WTC11 (cell line): Measurements from ENCODE around the gene TMEM127. TPM values are rescaled to one million over a fixed set of nuclear protein-coding genes. Genes with fewer than 3 reads are reported as not detected.

ENCODE experiments used
- ATAC-seq: fragments of 200-7000 bp; cut with Tn5 transposase; 2 replicates; pipeline ENCODE4 v1.10.0; 2021; ENCODE audit warnings: mild to moderate bottlenecking, moderate library complexity
- CTCF ChIA-PET: fragments of 300-600 bp; sonication (Branson Sonifier 250); formaldehyde crosslinking; loops from one replicate; lab custom pipeline; 2021; ENCODE audit warnings: antibody characterized with exemption; lab: Charles Lee
- POLR2A ChIA-PET: fragments of 350-600 bp; sonication (Branson Sonifier 250); formaldehyde crosslinking; loops from one replicate; lab custom pipeline; 2021; ENCODE audit warnings: antibody characterized with exemption; lab: Charles Lee
- DNase-seq: peaks from one replicate; pipeline ENCODE4 v3.0.0; 2021; ENCODE audit warnings: low spot score
- H3K27ac Mint-ChIP-seq: 2 replicates; pipeline ENCODE4 v1.8.0; 2021; ENCODE audit warnings: mixed read lengths
- H3K27me3 Mint-ChIP-seq: 2 replicates; pipeline ENCODE4 v1.8.0; 2021; ENCODE audit warnings: low read depth, mild to moderate bottlenecking, moderate library complexity, mixed read lengths
- H3K36me3 Mint-ChIP-seq: 2 replicates; pipeline ENCODE4 v1.8.0; 2021; ENCODE audit warnings: mixed read lengths
- H3K4me1 Mint-ChIP-seq: 2 replicates; pipeline ENCODE4 v1.8.0; 2022; ENCODE audit warnings: mixed read lengths
- H3K4me3 Mint-ChIP-seq: 2 replicates; pipeline ENCODE4 v1.8.0; 2021; ENCODE audit warnings: mild to moderate bottlenecking, moderate library complexity, mixed read lengths
- H3K9me3 Mint-ChIP-seq: 2 replicates; pipeline ENCODE4 v1.8.0; 2021; ENCODE audit warnings: mixed read lengths
- E2F1 ChIP-seq: sonication (generic); formaldehyde crosslinking; IDR thresholded peaks from 2 replicates; pipeline ENCODE4 v1.8.0; 2022; ENCODE audit warnings: mild to moderate bottlenecking, missing genetic modification reagents
- ELF4 ChIP-seq: sonication (generic); formaldehyde crosslinking; IDR thresholded peaks from 2 replicates; pipeline ENCODE4 v1.8.1; 2022; ENCODE audit warnings: low read depth, mild to moderate bottlenecking, moderate library complexity, missing genetic modification reagents
- ERG ChIP-seq: fragments of 250-450 bp; sonication (Bioruptor Pico); IDR thresholded peaks from 2 replicates; pipeline ENCODE4 v1.8.0; 2021; ENCODE audit warnings: mild to moderate bottlenecking
- ESRRA ChIP-seq: sonication (generic); formaldehyde crosslinking; IDR thresholded peaks from 2 replicates; pipeline ENCODE4 v1.8.1; 2022; ENCODE audit warnings: mild to moderate bottlenecking, missing genetic modification reagents, borderline replicate concordance
- FOXP1 ChIP-seq: sonication (generic); formaldehyde crosslinking; IDR thresholded peaks from 2 replicates; pipeline ENCODE4 v1.8.0; 2022; ENCODE audit warnings: missing genetic modification reagents, mild to moderate bottlenecking, moderate library complexity, borderline replicate concordance
- GABPB1 ChIP-seq: sonication (generic); formaldehyde crosslinking; IDR thresholded peaks from 2 replicates; pipeline ENCODE4 v1.8.1; 2023; ENCODE audit warnings: mild to moderate bottlenecking, missing genetic modification reagents
- GTF2I ChIP-seq: fragments of 250-450 bp; sonication (Bioruptor Pico); conservative IDR thresholded peaks from 2 replicates; pipeline ENCODE4 v1.4.0; 2021; ENCODE audit warnings: mild to moderate bottlenecking
- HMGXB4 ChIP-seq: sonication (generic); formaldehyde crosslinking; IDR thresholded peaks from 2 replicates; pipeline ENCODE4 v1.8.1; 2023; ENCODE audit warnings: mild to moderate bottlenecking, moderate library complexity, missing genetic modification reagents
- IRF1 ChIP-seq: sonication (generic); formaldehyde crosslinking; IDR thresholded peaks from 2 replicates; pipeline ENCODE4 v1.8.0; 2023; ENCODE audit warnings: missing genetic modification reagents
- JUN ChIP-seq: sonication (generic); formaldehyde crosslinking; IDR thresholded peaks from 2 replicates; pipeline ENCODE4 v1.8.0; 2023; ENCODE audit warnings: mild to moderate bottlenecking, missing genetic modification reagents
- MLX ChIP-seq: sonication (generic); formaldehyde crosslinking; IDR thresholded peaks from 2 replicates; pipeline ENCODE4 v1.8.1; 2023; ENCODE audit warnings: mild to moderate bottlenecking, missing genetic modification reagents, moderate library complexity
- SMAD3 ChIP-seq: sonication (generic); formaldehyde crosslinking; IDR thresholded peaks from 2 replicates; pipeline ENCODE4 v1.8.0; 2022; ENCODE audit warnings: missing genetic modification reagents, mild to moderate bottlenecking, borderline replicate concordance
- SP1 ChIP-seq: sonication (generic); formaldehyde crosslinking; conservative IDR thresholded peaks from 2 replicates; pipeline ENCODE4 v1.8.1; 2022; ENCODE audit warnings: missing genetic modification reagents
- TEAD4 ChIP-seq: sonication (generic); formaldehyde crosslinking; IDR thresholded peaks from 2 replicates; pipeline ENCODE4 v1.8.0; 2022; ENCODE audit warnings: mild to moderate bottlenecking, missing genetic modification reagents
- USF2 ChIP-seq: sonication (generic); formaldehyde crosslinking; IDR thresholded peaks from 2 replicates; pipeline ENCODE4 v1.8.1; 2023; ENCODE audit warnings: mild to moderate bottlenecking, missing genetic modification reagents, moderate library complexity
- ZNF281 ChIP-seq: sonication (generic); formaldehyde crosslinking; IDR thresholded peaks from 2 replicates; pipeline ENCODE4 v1.8.0; 2023; ENCODE audit warnings: mild to moderate bottlenecking, missing genetic modification reagents
- ZNF671 ChIP-seq: fragments of 250-450 bp; sonication (Bioruptor Pico); IDR thresholded peaks from 2 replicates; pipeline ENCODE4 v1.8.0; 2021; ENCODE audit warnings: mild to moderate bottlenecking
- total RNA-seq: library from RNA; stranded (reverse); gene quantifications from 3 replicates; pipeline ENCODE4 v1.2.3, GENCODE V29; 2021

Gene TMEM127
- total RNA-seq, 1 experiment from 2014 or later: 22.9 TPM

- Mint-ChIP-seq H3K27me3 (no peaks in the 10 kb centered on the region), H3K4me1 (peaks cover 8% of the 10 kb centered on the region), H3K9me3 (no peaks in the 10 kb centered on the region), H3K4me3 (no peak overlapping the region), H3K36me3 (no peaks in the 10 kb centered on the region), H3K27ac (no peak overlapping the region)
- CTCF ChIA-PET: interaction anchor here (0.6 to 2.8 kb wide), 8 partner anchors 12 to 296 kb away, joined by 3 to 13 read pairs (median 4); partner anchors contain the start of gene ASTL
- ATAC-seq: no peak
- no peak for DNase-seq
- POLR2A ChIA-PET: interaction anchor here (0.8 to 1.4 kb wide), 2 partner anchors 33 to 41 kb away, joined by 3 to 7 read pairs; partner anchors contain the start of gene STARD7
- TF ChIP-seq HMGXB4 (CRISPR knock-in tag): no peak
- TF ChIP-seq USF2 (CRISPR knock-in tag): no peak
- TF ChIP-seq ESRRA (CRISPR knock-in tag): no peak
- no peak for TF ChIP-seq TEAD4 (CRISPR knock-in tag)
- TF ChIP-seq ZNF671: no peak
- TF ChIP-seq GABPB1 (CRISPR knock-in tag): no peak
- TF ChIP-seq IRF1: no peak
- TF ChIP-seq ELF4 (CRISPR knock-in tag): no peak
Measured at GRCh38 chr2:96241900-96242611, 23.7 kb downstream of the TMEM127 start.

GRCh38 chr2:96241227-96241626, 24.6 kb downstream of the TMEM127 start:
- POLR2A ChIA-PET: interaction anchor here (0.8 to 1.4 kb wide), 2 partner anchors 33 to 40 kb away, joined by 3 to 7 read pairs; partner anchors contain the start of gene STARD7
- TF ChIP-seq GTF2I (CRISPR knock-in tag) (no peak), MLX (no peak), FOXP1 (no peak), SP1 (no peak), JUN (no peak), SMAD3 (CRISPR knock-in tag) (no peak), ERG (no peak), E2F1 (CRISPR knock-in tag) (no peak), ZNF281 (CRISPR knock-in tag) (no peak)
- TF ChIP-seq, all 79 proteins: peak for 0
- Mint-ChIP-seq H3K27me3 (no peaks in the 10 kb centered on the region), H3K36me3 (no peaks in the 10 kb centered on the region), H3K27ac (no peak overlapping the region), H3K4me3 (no peak overlapping the region), H3K4me1 (peaks cover 8% of the 10 kb centered on the region), H3K9me3 (no peaks in the 10 kb centered on the region)
- CTCF ChIA-PET: interaction anchor here (0.6 to 2.8 kb wide), 9 partner anchors 12 to 297 kb away, joined by 3 to 13 read pairs (median 4); partner anchors contain the start of gene ASTL
- DNase-seq (peak; percentile 36), ATAC-seq (peak; percentile 81)
